ENCODE results near the gene TTLL12. TPM values are rescaled to one million over a fixed set of nuclear protein-coding genes. Genes with fewer than 3 reads are reported as not detected.

The TTLL12 gene
- polyA plus RNA-seq, 2 of the 4 experiments (the other 2 are of a cell fraction): 8.6 to 18.7 TPM

DNA sequence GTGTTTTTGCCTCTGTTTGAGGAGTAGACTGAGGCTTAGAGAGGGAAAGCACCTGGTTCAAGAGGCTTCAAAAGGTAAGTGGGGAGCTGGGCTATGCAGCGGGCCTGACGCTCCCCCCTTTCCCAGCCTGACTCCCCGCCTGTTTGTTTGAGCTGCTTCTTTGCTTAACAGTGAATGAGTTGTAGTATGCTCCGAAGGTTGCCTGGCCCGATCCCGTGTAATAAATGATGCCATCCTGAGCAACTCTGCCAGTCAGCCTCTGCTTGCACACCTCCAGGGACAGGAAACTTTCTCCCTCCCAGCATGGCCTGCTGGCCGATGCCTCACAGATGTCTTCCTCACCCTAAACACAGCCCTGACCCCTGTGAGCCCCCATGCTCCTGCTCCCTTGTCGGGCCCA is 45.5 kb upstream of the TTLL12 start:
- DNase-seq (ENCODE audit: low read depth in 1 of 2, low spot score in 1 of 2): no peak
- ChIA-PET CTCF (interaction anchor here (0.6 to 4.5 kb wide), 14 partner anchors 10 to 1426 kb away, joined by 3 to 30 read pairs (median 4); no protein-coding TSS in a partner anchor), POLR2A (no interaction called here)
- Histone ChIP-seq H3K4me3 (no peak overlapping the region), H3K4me1 (no peaks in the 10 kb centered on the region), H3K9me3 (no peaks in the 10 kb centered on the region), H3K4me2 (no peak overlapping the region), H3K27ac (no peak overlapping the region)
- 55% methylated on average over 7 of the region's 8 CpGs for WGBS (ENCODE audit: missing lambda C conversion rate)
- TF ChIP-seq ZC3H11A (IDR thresholded peaks at IDR 0.05): no peak
- FAIRE-seq: no peak
- no peak for ATAC-seq

DNA sequence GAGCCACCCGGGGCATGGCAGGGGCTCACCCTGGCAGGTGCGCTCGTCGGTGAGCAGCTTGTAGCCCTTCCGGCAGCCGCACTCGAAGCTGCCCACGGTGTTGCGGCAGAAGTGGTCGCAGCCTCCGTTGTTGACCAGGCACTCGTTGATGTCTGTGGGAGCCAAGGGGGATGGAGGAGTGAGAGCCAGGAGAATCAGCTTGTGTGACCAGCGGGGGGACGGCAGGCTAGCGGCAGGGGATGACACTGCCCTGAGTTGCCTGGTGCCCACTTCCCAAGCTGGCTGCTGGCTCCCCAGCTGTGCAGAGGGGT is 44.7 kb upstream of the TTLL12 start:
- POLR2A ChIA-PET: no interaction called here
- FAIRE-seq: no peak
- WGBS (ENCODE audit: missing lambda C conversion rate): no CpG with 5 or more reads among the region's 15 CpGs

GRCh38 chr22:43230971-43231723 is 44.2 kb upstream of the TTLL12 start:
- CTCF ChIA-PET: interaction anchor here (0.7 to 4.5 kb wide), 30 partner anchors 9 to 1096 kb away, joined by 3 to 30 read pairs (median 4); no protein-coding TSS in a partner anchor
- Histone ChIP-seq H3K27ac (no peak overlapping the region), H3K4me2 (no peak overlapping the region), H3K4me1 (no peaks in the 10 kb centered on the region), H3K9me3 (no peaks in the 10 kb centered on the region), H3K4me3 (no peak overlapping the region)
- ATAC-seq: peak; percentile 52 to 77; a peak in 3 of 6 replicates
- 17% methylated on average over 10 of the region's 23 CpGs for WGBS (ENCODE audit: missing lambda C conversion rate)
- no peak for FAIRE-seq
- POLR2A ChIA-PET: no interaction called here
- TF ChIP-seq BHLHE40 (IDR thresholded peaks at IDR 0.05; ENCODE audit: low read depth, low read length) (no peak), SMC3 (IDR thresholded peaks at IDR 0.05) (peak; percentile 59), MAZ (IDR thresholded peaks at IDR 0.05; ENCODE audit: borderline replicate concordance, low read depth, low read length) (no peak), ZSCAN20 (CRISPR knock-in tag; IDR thresholded peaks at IDR 0.05) (no peak), RAD21 (conservative IDR thresholded peaks at IDR 0.05 in 1 of 2, IDR thresholded peaks at IDR 0.05 in 1 of 2) (peak; percentile 72 to 87), HES2 (IDR thresholded peaks at IDR 0.05) (no peak), ESRRA (IDR thresholded peaks at IDR 0.05; ENCODE audit: borderline replicate concordance, low read length) (no peak), CTCF (IDR thresholded peaks at IDR 0.05) (peak; percentile 69), NR3C1 (IDR thresholded peaks at IDR 0.05) (no peak), KDM1A (IDR thresholded peaks at IDR 0.05; ENCODE audit: low read depth) (no peak), NPAS2 (CRISPR knock-in tag; IDR thresholded peaks at IDR 0.05; ENCODE audit: borderline replicate concordance) (no peak), MYC (IDR thresholded peaks at IDR 0.05; ENCODE audit: borderline replicate concordance, low read length) (no peak), ZFP36 (IDR thresholded peaks at IDR 0.05; ENCODE audit: borderline replicate concordance, partially characterized antibody) (no peak), PHF8 (IDR thresholded peaks at IDR 0.05; ENCODE audit: borderline replicate concordance, low read depth) (no peak), NFE2L2 (conservative IDR thresholded peaks at IDR 0.05; ENCODE audit: low read length) (no peak), ZC3H11A (IDR thresholded peaks at IDR 0.05) (no peak), EHF (CRISPR knock-in tag; IDR thresholded peaks at IDR 0.05) (no peak), RFX5 (IDR thresholded peaks at IDR 0.05) (no peak), FOXS1 (CRISPR knock-in tag; IDR thresholded peaks at IDR 0.05) (no peak)
- TF ChIP-seq, protein P1, sequence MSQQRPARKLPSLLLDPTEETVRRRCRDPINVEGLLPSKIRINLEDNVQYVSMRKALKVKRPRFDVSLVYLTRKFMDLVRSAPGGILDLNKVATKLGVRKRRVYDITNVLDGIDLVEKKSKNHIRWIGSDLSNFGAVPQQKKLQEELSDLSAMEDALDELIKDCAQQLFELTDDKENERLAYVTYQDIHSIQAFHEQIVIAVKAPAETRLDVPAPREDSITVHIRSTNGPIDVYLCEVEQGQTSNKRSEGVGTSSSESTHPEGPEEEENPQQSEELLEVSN (IDR thresholded peaks at IDR 0.05; ENCODE audit: borderline replicate concordance, low read depth): no peak
- TF ChIP-seq, protein P2, sequence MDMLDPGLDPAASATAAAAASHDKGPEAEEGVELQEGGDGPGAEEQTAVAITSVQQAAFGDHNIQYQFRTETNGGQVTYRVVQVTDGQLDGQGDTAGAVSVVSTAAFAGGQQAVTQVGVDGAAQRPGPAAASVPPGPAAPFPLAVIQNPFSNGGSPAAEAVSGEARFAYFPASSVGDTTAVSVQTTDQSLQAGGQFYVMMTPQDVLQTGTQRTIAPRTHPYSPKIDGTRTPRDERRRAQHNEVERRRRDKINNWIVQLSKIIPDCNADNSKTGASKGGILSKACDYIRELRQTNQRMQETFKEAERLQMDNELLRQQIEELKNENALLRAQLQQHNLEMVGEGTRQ (IDR thresholded peaks at IDR 0.05): no peak
- peak; percentile 45 to 60 for DNase-seq (ENCODE audit: low read depth in 1 of 2, low spot score in 1 of 2)

More for the DNA sequence above, 44.7 kb upstream of the TTLL12 start:
- no peak overlapping the region for H3K4me2 ChIP-seq
- no peak for TF ChIP-seq GATA3 (IDR thresholded peaks at IDR 0.05; ENCODE audit: borderline replicate concordance)
- no peak for TF ChIP-seq CHD4 (IDR thresholded peaks at IDR 0.05; ENCODE audit: borderline replicate concordance)
- no peak for TF ChIP-seq TP53 (CRISPR knock-in tag; IDR thresholded peaks at IDR 0.05)
- no peak for TF ChIP-seq CBX8 (IDR thresholded peaks at IDR 0.05)
- no peak for TF ChIP-seq SREBF2 (IDR thresholded peaks at IDR 0.05)
- no peaks in the 10 kb centered on the region for H3K4me1 ChIP-seq
- H3K27ac ChIP-seq: no peak overlapping the region
- no peaks in the 10 kb centered on the region for H3K9me3 ChIP-seq
- H3K4me3 ChIP-seq: no peak overlapping the region
- CTCF ChIA-PET: interaction anchor here (0.6 to 4.5 kb wide), 30 partner anchors 10 to 1096 kb away, joined by 3 to 30 read pairs (median 4); no protein-coding TSS in a partner anchor
- ATAC-seq: no peak
- DNase-seq (ENCODE audit: low read depth in 1 of 2, low spot score in 1 of 2): no peak
